ENCODE measurements around the gene HSD17B1. TPM values are rescaled to one million over a fixed set of nuclear protein-coding genes. Genes with fewer than 3 reads are reported as not detected.

Gene HSD17B1
- total and polyA plus RNA-seq, 2 of the 13 experiments (the other 11 are each of a cell fraction or from before 2014, with no cell fraction given) = 0.54 to 0.93 TPM

GRCh38 chr17:42537156-42537805 lies 15.4 kb upstream of the HSD17B1 start (continued):
- 0 out of 2 replicates have a peak, but pooled peaks have one; percentile 11 for TF ChIP-seq ZNF710 (CRISPR knock-in tag; IDR thresholded peaks at IDR 0.05; ENCODE audit: borderline replicate concordance)
- no peak for TF ChIP-seq ZNF20 (CRISPR knock-in tag; IDR thresholded peaks at IDR 0.05)
- no peak for TF ChIP-seq HNF4A (CRISPR knock-in tag; IDR thresholded peaks at IDR 0.05)
- no peak for TF ChIP-seq TMF1 (CRISPR knock-in tag; IDR thresholded peaks at IDR 0.05; ENCODE audit: low read depth)
- no peak for TF ChIP-seq ZNF512 (CRISPR knock-in tag; IDR thresholded peaks at IDR 0.05)
- no peak; the same call in 1 of the 2 replicates for TF ChIP-seq ZNF687 (CRISPR knock-in tag; IDR thresholded peaks at IDR 0.05)
- no peak for TF ChIP-seq SUZ12 (IDR thresholded peaks at IDR 0.05; ENCODE audit: low read depth, low read length)
- no peak for TF ChIP-seq TFDP2 (CRISPR knock-in tag; IDR thresholded peaks at IDR 0.05)
- TF ChIP-seq RAD51 (IDR thresholded peaks at IDR 0.05; ENCODE audit: borderline replicate concordance) = no peak
- TF ChIP-seq TEF (CRISPR knock-in tag; IDR thresholded peaks at IDR 0.05) = no peak
- TF ChIP-seq GABPB1 (CRISPR knock-in tag; IDR thresholded peaks at IDR 0.05) = no peak
